Mesodermal cell (in vitro differentiated cells): ENCODE results near the gene DRG2.

Experiments
- H3K27ac ChIP-seq: 2 replicates; pipeline ENCODE4 v1.7.0; 2013; ENCODE audit warnings: mild to moderate bottlenecking, low read depth, low read length, moderate library complexity; ENCODE audit not compliant: severe bottlenecking
- H3K36me3 ChIP-seq: 2 replicates; pipeline ENCODE4 v1.7.1; 2013; ENCODE audit warnings: mild to moderate bottlenecking, low read length, moderate library complexity; ENCODE audit not compliant: control insufficient read depth, insufficient read depth
- H3K4me1 ChIP-seq: one replicate; pipeline ENCODE4 v1.7.1; 2013; ENCODE audit warnings: mild to moderate bottlenecking, low read length; ENCODE audit not compliant: insufficient read depth, control insufficient read depth, poor library complexity, severe bottlenecking
- H3K4me3 ChIP-seq: 2 replicates; pipeline ENCODE4 v1.7.0; 2013; ENCODE audit warnings: low read length, control low read depth, mild to moderate bottlenecking; ENCODE audit not compliant: insufficient read depth, poor library complexity, severe bottlenecking; ENCODE audit errors: extremely low read depth
- H3K9me3 ChIP-seq: 2 replicates; pipeline ENCODE4 v1.7.1; 2013; ENCODE audit warnings: mild to moderate bottlenecking, low read length, moderate library complexity; ENCODE audit not compliant: control insufficient read depth
- WGBS, 2 experiments: methylation state at CpG; one replicate each; pipeline ENCODE4 v1.1.5; 2013; ENCODE audit warnings: missing lambda C conversion rate in 2 of 2; ENCODE audit not compliant: insufficient coverage in 2 of 2; 5-methylcytosine and 5-hydroxymethylcytosine counted together

DRG2 gene

GRCh38 chr17:18045691-18046350 lies 41.9 kb upstream of the DRG2 start:
- WGBS, 2 experiments, result 90 to 93% methylated on average over 2 to 3 of the region's 3 CpGs
- Histone ChIP-seq H3K4me1 (peaks cover 6% of the 10 kb centered on the region), H3K4me3 (no peak overlapping the region), H3K36me3 (peaks cover 30% of the 10 kb centered on the region), H3K9me3 (no peaks in the 10 kb centered on the region), H3K27ac (no peak overlapping the region)

- H3K4me1 ChIP-seq, result no peaks in the 10 kb centered on the region
- H3K9me3 ChIP-seq, result no peaks in the 10 kb centered on the region
- H3K36me3 ChIP-seq, result peaks cover 69% of the 10 kb centered on the region
- H3K4me3 ChIP-seq, result no peak overlapping the region
- H3K27ac ChIP-seq, result no peak overlapping the region
- 93 to 94% methylated on average over 6 of the region's 6 CpGs for WGBS, 2 experiments
These were observed 32.2 kb upstream of the DRG2 start for GRCh38 chr17:18055597-18055996.

- WGBS, 2 experiments, result 93 to 100% methylated on average over 2 to 3 of the region's 3 CpGs
- Histone ChIP-seq H3K9me3 (no peaks in the 10 kb centered on the region), H3K27ac (no peak overlapping the region), H3K4me1 (no peaks in the 10 kb centered on the region), H3K36me3 (peaks cover 69% of the 10 kb centered on the region), H3K4me3 (no peak overlapping the region)
These were observed 31.5 kb upstream of the DRG2 start for GRCh38 chr17:18056214-18056613.

- Histone ChIP-seq H3K27ac (no peak overlapping the region), H3K4me3 (no peak overlapping the region), H3K4me1 (no peaks in the 10 kb centered on the region), H3K36me3 (peaks cover 59% of the 10 kb centered on the region), H3K9me3 (no peaks in the 10 kb centered on the region)
- 95 to 96% methylated on average over 4 to 5 of the region's 5 CpGs for WGBS, 2 experiments
These were observed 28.5 kb upstream of the DRG2 start for GRCh38 chr17:18059283-18059682.

GRCh38 chr17:18064053-18064452 lies 23.7 kb upstream of the DRG2 start:
- Histone ChIP-seq H3K4me1 (no peaks in the 10 kb centered on the region), H3K9me3 (no peaks in the 10 kb centered on the region), H3K4me3 (no peak overlapping the region), H3K27ac (no peak overlapping the region), H3K36me3 (peaks cover 34% of the 10 kb centered on the region)
- WGBS, 2 experiments, result 60 to 100% methylated on average over 1 to 2 of the region's 2 CpGs

GRCh38 chr17:18065546-18065945 lies 22.2 kb upstream of the DRG2 start:
- 95 to 99% methylated on average over 10 of the region's 11 CpGs for WGBS, 2 experiments
- peaks cover 22% of the 10 kb centered on the region for H3K36me3 ChIP-seq

GRCh38 chr17:18066866-18067265 lies 20.9 kb upstream of the DRG2 start:
- Histone ChIP-seq H3K9me3 (no peaks in the 10 kb centered on the region), H3K4me3 (no peak overlapping the region), H3K36me3 (peaks cover 17% of the 10 kb centered on the region), H3K4me1 (no peaks in the 10 kb centered on the region), H3K27ac (no peak overlapping the region)
- 92 to 97% methylated on average over 4 of the region's 4 CpGs for WGBS, 2 experiments

More at GRCh38 chr17:18065546-18065945, 22.2 kb upstream of the DRG2 start:
- no peak overlapping the region for H3K27ac ChIP-seq
- no peak overlapping the region for H3K4me3 ChIP-seq
- H3K9me3 ChIP-seq, result no peaks in the 10 kb centered on the region
- no peaks in the 10 kb centered on the region for H3K4me1 ChIP-seq

GRCh38 chr17:18069101-18069500 lies 18.6 kb upstream of the DRG2 start:
- Histone ChIP-seq H3K4me3 (no peak overlapping the region), H3K4me1 (no peaks in the 10 kb centered on the region), H3K9me3 (no peaks in the 10 kb centered on the region), H3K27ac (no peak overlapping the region), H3K36me3 (peaks cover 13% of the 10 kb centered on the region)
- 90% methylated on average over 2 of the region's 2 CpGs; no CpG with 5 or more reads in 1 of the 2 experiments for WGBS, 2 experiments

- Histone ChIP-seq H3K4me3 (no peak overlapping the region), H3K4me1 (no peaks in the 10 kb centered on the region), H3K9me3 (no peaks in the 10 kb centered on the region), H3K36me3 (no peaks in the 10 kb centered on the region), H3K27ac (peak overlapping the region; percentile 30)
- WGBS, 2 experiments, result 49 to 62% methylated on average over 8 of the region's 8 CpGs
These were observed 16.8 kb upstream of the DRG2 start for GRCh38 chr17:18070861-18071340.

- Histone ChIP-seq H3K9me3 (no peaks in the 10 kb centered on the region), H3K4me3 (no peak overlapping the region), H3K4me1 (no peaks in the 10 kb centered on the region), H3K27ac (no peak overlapping the region), H3K36me3 (no peaks in the 10 kb centered on the region)
These were observed 16.0 kb upstream of the DRG2 start for GRCh38 chr17:18071751-18072150.

GRCh38 chr17:18074566-18075272 lies 13.0 kb upstream of the DRG2 start:
- 88 to 99% methylated on average over 3 to 5 of the region's 6 CpGs for WGBS, 2 experiments
- no peak overlapping the region for H3K4me3 ChIP-seq

More at GRCh38 chr17:18074566-18075272, 13.0 kb upstream of the DRG2 start:
- H3K36me3 ChIP-seq, result no peaks in the 10 kb centered on the region
- no peaks in the 10 kb centered on the region for H3K4me1 ChIP-seq
- H3K27ac ChIP-seq, result no peak overlapping the region
- no peaks in the 10 kb centered on the region for H3K9me3 ChIP-seq
